HG03460 (cell line): ENCODE results near the gene NCF2.
"Not testable (repeated sequence)": the region's sequence is repeated elsewhere in the genome, so short reads cannot be mapped to it uniquely, and the experiment has no call there.

ENCODE experiments used
- ATAC-seq: cut with Tn5 transposase; IDR thresholded peaks from one replicate; pipeline ENCODE4 v1.9.1; 2021; ENCODE audit not compliant: unreplicated experiment

The NCF2 gene

DNA sequence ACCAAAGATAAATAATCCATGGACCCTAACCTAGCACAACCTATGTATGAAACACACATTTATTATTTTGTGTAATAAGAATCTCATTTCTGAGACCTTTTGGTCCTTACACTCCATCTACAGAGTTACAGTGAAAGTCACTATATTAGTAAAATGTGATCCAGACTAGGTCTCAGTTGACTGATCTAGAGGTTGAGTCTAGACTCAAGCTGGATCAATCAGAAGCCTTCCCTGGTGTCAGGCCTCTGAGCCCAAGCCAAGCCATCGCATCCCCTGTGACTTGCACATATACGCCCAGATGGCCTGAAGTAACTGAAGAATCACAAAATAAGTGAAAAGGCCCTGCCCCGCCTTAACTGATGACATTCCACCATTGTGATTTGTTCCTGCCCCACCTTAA is 22.7 kb upstream of the NCF2 start:
- ATAC-seq: not testable (repeated sequence)

DNA sequence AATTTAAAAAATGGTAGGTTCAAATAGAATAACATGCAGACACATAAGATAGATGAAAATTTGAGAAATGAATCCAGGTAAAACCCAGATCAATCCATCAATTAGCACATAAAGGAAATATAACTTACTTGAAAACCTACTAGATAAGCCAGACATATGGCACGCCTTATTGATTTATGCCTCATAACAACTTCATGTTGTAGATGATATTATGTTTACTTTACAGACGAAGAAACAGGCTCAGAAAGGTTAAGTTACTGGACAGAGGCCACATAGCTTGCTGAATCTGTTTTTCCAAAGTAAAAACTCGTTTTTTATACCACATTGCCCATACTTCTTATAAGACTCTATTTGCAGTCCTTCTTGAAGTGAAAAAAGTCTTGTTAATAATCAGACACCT is 22.1 kb upstream of the NCF2 start:
- no peak for ATAC-seq

DNA sequence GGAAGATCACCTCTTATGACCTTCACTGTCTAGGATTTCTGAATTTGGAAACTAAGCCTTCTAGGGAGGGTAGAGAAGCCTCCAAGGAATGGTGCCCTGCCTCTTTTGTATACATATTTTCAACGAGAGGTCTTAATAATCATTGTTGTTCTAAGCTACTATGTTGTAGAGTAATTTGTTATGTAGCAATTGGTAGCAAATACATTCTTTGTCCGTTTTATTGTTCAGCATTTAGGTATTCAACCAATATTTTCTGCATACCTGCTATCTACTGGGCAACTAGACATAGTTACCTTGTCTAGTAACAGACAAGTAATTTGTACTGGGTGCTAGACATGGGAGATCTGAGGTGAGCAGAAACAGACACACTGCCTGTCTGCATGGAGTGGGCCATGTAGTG is 20.8 kb upstream of the NCF2 start:
- no peak for ATAC-seq

DNA sequence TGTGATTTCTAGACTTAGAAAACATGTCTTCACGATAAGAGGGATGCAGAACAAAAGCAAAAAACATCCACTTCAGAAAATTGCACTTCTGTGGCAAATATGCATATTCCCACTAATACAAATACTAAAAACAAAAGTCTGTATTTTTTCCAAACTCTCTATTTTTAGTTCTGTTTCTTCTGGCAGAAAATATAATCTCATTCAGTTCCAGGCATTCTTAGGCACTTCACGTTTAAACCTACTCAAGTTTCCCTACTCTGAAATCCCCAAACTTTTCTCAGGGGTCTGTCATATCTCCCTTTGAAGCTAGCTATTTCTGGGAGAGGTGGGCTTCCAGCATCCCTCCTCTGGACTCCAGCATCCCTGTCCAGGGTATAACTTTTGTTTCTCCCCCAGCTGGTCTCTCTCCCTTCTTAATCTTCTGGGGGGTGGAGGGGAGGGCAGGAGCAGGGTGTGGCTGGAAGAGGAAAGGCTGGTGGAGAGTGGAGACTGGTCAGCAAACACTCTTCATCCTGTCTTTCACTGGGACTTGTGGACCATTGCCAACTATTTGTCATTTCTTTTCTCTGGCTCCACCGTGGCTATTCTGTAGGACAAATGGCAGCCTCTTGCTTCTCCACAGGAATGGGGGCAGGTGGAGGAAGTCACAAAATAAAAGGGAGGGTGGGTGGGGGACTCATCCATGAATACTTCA is 19.6 kb upstream of the NCF2 start:
- no peak for ATAC-seq

DNA sequence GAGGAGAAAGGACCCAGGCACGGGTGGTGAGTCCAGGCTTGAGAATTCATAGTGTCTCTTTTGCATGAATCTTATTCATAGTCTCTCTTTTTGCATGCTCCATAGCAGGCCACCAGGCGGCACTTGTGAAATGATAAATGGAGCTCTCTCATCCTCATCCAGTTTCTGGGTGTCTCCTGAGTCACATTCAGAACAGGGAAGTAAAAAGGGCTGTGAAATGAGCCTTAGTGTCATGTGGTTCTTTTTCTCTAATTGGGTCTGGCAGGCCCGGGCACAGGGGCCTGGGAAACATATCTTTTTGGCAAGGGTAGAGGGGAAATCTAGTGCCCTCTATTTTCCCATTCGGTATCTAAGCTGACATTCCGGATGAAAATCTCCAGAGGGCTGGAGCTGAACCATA is 19.1 kb upstream of the NCF2 start:
- peak; percentile 36 for ATAC-seq

DNA sequence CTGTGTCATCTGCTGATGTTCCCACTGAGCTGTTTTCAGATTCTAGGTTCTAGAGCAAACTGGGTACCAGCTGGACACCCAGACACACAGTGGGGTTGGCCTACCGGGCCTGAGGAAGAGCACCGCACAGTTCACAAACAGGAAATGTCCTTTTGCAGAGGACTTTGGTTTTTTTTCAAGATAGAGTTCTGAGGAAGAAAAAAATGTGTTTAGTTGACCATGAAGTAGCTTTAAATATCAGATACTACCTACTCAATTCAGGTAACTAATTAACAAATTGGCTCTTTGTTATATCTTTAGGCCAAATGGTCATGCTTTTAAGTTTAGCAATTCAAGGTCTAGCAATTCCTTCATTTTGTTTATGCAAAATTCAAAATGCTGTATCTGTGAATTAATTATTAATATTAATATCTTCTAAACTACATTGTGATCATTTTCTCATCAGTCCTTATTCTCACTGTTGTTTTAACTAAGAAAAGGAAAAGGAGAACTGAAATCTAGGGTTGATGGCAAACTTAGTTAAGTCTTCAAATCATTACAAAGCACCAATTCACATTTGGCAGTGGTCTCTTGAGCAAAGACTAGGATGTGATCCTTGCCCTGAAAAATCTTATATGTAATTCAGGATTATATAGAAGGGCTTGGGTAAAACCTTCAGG is 17.2 kb upstream of the NCF2 start:
- peak; percentile 38 for ATAC-seq

DNA sequence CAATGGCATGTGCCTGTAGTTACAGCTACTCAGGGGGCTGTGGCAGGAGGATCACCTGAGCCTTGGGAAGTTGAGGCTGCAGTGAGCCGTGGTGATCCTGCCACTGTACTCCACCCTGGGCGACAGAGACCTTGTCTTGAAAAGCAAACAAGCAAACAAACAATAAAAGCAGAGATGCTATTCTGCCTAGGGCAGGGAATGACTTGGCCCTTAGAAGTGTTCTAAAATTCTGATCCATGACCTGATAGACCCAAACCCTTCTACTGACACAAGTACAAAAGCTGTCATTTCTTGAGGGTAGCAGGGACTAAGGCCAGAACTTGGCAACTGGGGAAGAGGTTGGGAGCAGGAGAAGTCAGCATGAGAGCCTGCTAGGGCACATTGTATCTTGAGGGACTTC is 15.6 kb upstream of the NCF2 start:
- no peak for ATAC-seq

DNA sequence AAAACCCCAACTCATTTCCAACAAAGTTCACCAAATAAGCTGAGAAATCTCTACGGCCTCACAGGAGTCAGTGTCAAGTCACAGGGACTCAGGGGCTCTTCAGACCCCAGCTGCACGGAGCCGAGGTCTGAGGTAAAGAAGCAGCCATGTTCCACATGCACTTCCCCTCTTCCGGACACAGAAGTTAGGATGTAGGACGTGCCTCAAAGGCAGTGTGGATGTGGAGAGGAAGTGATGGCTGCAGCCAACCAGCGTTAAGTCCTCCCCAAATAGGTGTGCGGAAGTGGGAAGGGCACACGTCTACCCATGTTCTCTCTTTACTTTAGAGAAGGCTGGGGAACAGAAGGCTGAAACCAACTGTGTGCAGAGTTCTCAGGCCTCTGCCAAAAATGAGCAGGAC is 14.6 kb upstream of the NCF2 start:
- ATAC-seq: no peak

DNA sequence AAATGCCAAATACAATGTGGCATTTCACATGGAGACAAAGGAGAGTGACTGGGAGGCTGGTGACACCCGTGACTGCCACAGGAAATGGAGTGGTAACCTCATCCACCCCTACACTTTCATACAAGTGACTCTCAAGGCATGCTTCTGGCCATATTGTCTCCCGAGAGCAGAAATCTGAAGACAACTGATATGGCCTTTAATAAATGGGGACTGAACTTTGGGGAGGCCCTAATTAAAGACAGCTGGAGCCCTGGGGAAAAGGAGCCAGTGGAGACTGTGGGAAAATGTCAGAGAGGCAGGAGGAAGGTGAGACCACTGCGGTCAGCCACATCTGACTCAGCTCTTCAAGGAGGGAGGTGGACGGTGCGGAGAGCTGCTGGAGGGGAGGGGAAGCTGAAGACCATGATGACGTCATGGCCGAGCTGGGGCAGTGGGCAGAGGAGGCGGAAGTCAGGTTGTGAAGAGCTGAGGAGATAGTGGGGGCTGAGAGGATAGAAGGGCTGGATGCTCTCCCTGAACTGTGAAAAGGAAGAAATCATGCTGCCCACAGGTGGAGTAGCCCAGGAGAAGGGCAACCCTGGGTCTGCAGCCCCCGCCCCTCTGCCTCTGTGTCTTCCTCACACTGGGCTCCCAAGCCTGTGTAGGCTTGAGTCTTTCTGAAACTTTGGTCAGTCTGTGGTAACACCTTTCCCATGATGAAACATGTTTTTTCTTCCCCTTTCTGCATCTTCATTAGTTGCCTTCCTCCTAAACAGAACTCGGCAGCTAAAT is 14.0 kb upstream of the NCF2 start:
- ATAC-seq: peak; percentile 31

DNA sequence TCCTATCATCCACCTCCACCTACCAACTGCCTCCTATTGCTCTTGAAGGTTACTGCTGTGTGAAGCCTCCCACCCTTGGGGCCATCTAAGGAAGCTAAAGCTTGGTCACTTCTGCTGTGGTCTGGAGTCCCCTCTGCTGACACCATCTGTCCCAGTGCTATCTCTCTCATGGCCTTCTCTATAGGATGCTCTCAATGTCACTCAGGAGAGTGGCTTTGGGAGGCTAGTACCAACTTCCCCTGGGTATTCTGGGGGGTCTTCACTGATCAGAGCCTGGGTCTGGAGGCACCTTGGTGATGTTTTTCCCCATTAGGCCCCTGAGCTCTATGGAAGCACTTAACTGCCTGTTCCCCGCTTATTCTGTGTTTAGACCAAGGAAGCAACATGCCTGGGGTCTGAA is 12.3 kb upstream of the NCF2 start:
- no peak for ATAC-seq

DNA sequence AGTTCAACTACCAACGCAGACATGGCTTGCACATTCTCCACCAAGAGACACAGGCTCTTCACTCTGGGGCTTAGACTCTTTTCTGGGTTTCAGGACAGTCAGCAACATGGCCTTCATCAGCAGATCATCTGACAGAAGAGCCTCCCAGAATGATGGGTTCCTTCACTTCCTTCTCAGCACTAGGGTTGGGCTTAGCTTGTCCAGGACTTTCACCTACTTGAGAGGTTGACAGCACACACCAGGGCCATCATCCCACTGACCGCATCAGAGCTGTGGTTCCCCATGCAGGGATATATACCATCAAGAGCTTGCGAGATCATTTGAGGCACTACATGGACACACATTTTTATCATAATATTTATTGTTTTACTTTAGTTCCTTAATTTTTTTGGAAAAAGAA is 10.4 kb upstream of the NCF2 start:
- ATAC-seq: no peak

DNA sequence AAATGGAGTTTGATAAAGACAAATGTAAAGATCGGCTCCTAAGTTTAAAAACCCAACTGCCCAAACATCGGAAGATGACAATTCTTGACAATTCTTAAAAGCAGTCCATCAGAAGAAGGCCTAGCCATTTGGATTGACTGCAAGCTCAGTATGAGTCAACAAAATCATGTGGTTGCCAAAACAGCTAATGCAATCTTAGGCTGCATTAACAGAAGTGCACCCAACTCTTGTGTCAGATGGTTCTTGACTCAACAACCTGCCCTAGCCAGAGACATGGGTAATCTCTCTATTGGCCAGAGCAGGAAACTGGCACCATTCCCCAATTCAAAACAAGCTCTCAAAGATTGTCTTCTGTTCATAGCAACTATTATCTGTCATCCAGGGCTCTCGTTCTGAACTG is 9.9 kb upstream of the NCF2 start:
- ATAC-seq: no peak

DNA sequence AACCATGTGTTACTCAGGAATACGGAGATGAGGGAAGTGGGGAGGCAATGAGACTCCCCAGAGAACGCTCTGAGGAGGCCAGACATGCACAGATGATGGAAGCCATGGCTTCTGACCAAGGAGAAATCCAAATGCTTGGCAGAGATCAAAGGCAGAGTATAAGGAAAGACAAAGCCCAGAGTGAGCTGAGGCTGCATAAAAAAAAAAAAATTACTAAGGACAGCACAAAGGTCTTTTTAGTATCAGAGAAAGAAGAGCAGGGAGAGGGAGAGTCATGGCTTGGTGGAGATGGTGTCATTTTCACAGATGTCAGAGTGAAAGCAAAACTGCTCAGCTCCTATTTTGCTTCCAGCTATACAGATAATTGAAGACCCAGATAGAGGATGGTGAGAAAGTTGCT is 8.1 kb upstream of the NCF2 start:
- peak; percentile 81 for ATAC-seq

DNA sequence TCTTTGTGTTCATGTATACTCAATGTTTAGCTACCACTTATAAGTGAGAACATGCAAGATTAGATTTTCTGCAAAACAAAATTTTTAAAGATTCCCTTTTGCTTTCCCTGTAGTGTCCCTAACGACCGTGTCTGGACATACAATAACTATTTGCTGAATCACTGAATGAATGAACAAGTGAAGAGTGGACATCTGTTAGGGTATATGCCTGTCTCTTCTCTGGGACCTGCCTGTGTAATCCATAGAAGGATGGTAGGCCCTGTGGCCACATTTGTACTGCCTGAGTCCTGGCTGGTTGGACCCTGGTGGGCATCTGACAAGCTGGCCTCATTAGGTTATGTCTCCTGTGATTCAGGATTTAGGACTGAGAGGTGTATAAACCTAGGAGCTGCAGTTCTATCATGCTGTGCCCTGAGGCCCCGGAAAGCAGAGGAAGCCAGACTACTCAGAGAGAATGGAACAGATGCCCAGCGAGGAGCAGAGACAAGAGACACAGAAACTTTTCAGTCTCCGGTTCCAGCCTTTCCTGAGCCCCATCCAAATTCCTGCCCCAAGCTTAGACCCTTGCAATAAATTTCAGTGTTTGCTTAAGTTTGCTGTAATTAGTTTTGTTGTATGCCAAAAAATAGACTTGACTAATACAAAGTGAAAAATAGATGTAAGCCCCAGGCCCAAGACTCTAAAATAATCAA is 7.5 kb upstream of the NCF2 start:
- no peak for ATAC-seq

DNA sequence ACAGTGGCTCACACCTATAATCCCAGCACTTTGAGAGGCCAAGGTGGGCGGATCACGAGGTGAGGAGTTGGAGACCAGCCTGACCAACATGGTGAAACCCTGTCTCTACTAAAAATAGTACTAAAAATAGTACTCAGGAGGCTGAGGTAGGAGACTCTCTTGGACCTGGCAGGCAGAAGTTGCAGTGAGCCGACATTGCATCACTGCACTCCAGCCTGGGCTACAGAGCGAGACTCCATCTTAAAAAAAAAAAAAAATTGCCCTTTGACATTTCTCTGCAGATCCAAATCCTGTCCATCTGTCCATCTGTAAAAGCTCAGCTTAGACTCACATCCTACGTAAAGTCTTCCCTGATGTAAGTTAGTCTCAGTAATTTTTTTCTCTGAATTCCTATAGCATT is 6.2 kb upstream of the NCF2 start:
- no peak for ATAC-seq

DNA sequence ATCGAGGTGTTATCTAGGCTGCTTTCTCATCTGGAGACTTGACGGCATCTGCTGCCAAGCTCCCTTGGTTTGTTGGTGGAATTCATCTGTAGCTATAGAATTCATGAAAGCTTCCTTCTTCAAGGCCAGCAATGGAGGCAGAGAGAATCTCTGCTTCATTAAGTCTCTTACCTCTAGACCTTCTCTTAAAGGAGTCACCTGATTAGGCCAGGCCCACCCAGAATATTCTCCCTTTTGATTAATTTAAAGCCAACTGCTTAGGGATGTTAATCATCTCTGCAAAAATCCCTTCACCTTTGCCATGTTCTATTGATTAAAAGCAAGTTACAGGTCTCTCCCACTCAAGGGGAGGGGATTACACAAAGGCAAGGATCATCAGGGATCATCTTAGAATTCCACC is 5.3 kb upstream of the NCF2 start:
- no peak for ATAC-seq

DNA sequence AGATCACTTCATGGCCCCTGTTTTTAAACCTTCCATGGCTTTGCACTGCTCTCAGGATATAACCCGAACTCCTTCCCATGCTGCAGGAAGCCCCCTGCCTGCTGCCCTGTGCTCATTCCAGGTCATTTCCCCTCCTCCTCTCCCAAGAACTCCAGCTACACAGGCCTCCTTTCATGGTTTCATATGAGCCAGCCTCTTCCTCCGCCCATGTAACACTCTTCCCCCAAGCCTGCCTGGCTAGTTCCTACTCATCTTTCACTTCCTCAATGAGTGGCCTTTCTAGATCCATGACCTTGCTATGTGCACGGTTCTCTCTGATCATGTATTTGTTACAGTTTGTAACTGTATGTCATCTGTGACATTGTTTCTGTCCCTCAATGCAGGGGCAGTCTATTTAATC is 3.1 kb upstream of the NCF2 start:
- ATAC-seq: peak; percentile 45

DNA sequence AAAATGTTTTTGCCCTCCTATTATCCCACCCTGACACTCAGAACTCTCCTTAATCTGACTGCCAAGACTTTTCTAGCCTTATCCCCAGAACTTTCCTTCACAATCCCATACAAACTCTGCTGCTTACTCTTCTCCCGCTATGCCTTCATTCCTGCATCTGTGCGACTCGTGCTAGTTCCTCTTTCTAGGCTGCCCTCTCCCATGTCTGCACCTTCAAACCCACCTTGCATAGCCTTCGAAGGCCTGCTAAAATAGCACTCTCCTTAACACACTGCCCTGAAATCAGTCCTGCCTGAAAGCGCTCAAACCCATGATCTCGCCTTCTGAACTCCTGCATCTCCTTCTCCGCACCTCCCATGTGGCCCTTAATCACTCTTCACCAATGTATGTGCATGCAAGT is 2.5 kb upstream of the NCF2 start:
- ATAC-seq: no peak

DNA sequence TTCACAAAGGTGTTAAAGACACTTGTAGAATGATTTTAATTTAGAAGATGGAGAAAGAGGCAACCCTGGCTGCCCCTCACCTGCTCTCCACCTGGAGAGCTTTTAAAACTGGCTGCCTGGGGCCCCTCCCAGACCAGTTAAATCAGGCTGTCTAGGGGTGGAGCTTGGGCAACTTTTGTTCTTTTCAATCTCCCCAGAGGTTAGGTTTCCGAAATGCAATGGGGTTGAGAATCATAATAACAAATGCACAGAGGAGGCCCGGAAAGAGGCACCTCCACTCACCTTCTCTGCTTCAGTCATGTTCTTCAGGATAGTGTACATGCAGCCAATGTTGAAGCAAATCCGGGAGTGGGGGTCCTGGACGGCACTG is 400 bp downstream of the NCF2 start:
- no peak for ATAC-seq

DNA sequence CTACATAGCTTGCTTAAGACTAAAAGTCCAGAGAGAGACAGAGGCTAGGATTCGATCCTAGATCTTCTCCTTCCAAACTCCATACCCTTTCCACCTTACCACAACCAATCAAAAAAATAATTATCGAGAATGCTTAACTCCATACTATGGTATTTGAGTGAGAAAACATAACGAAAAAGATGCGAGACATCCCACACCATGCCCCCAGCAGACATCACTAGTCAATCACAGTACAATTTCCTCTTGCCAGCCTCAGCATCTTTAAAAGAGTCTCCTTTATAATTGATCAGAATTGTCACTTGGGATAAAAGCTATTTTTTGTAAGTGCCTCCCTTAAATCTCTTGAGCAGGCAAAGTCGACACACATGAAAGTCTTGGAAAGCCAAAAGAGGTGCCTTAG is 875 bp downstream of the NCF2 start:
- ATAC-seq: no peak

DNA sequence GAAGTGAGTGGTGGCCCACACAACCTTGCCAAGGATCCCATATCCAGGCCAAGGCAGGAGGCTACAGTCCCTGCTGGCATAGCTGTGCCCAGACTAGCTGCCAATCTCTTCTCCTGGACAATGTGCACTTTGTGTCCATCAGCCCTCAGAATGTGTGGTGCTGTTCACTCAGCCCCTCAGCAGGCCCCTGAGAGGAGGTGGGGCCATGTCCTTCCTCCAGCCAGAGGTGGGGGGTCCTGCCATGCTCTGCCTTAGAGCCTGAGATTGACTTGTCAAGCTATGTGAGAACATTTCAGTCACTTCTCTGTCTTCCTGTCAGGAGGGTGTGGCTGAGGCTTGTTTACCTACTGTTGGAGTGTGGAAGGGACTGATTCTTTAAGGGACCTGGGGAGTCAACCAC is 1.4 kb downstream of the NCF2 start:
- no peak for ATAC-seq

DNA sequence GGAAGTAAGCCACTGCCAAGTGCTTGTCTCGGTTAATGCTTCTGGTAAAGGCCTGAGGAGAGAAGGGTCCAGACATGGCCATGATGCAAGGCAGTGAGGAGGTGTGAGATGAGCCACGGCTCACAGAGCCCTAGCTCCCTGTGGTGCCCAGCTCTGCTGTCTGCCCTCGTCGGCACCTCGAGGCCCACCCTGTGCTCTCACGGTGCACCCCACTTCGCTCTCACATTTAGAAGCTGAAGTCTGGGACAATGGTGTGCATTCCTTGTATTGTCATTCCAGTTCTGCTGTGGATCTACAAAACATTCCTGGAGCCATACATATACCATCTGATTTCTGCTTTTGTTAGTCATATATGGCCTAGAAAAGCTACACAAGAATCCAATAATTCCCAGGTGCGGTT is 3.3 kb downstream of the NCF2 start:
- no peak for ATAC-seq
